ENCODE measurements around the gene LRRC36. TPM values are rescaled to one million over a fixed set of nuclear protein-coding genes. Genes with fewer than 3 reads are reported as not detected.

Gene LRRC36
- total and polyA plus RNA-seq, 2 experiments from 2014 or later: 1.2 TPM; not detected in 1

- no peaks in the 10 kb centered on the region for H3K9me2 ChIP-seq (ENCODE audit: insufficient read depth)
- no peaks in the 10 kb centered on the region for H3F3A ChIP-seq (replicated peaks; ENCODE audit: low read depth)
- H3K79me2 ChIP-seq (replicated peaks; ENCODE audit: insufficient read depth): no peaks in the 10 kb centered on the region
- Mint-ChIP-seq H3K4me3 (no peak overlapping the region), H3K27ac (no peak overlapping the region), H3K27me3 (ENCODE audit: insufficient read depth, low read depth, poor library complexity) (peaks cover 4% of the 10 kb centered on the region), H3K9me3 (no peaks in the 10 kb centered on the region), H3K4me1 (no peaks in the 10 kb centered on the region), H3K36me3 (ENCODE audit: low read depth) (no peaks in the 10 kb centered on the region)
- no peaks in the 10 kb centered on the region for H4K20me1 ChIP-seq (replicated peaks; ENCODE audit: insufficient read depth)
- no peaks in the 10 kb centered on the region for H3K27me3 ChIP-seq (ENCODE audit: insufficient read depth)
- no peak overlapping the region for H3K4me3 ChIP-seq
- DNase-seq (ENCODE audit: low spot score) (no peak), ATAC-seq (no peak)
- H2AFZ ChIP-seq: no peak overlapping the region
- H3K4me1 ChIP-seq (ENCODE audit: insufficient read depth): 0 out of 2 replicates have a peak, but pooled peaks cover 5% of the 10 kb centered on the region
- H3K27ac ChIP-seq (ENCODE audit: low read depth): no peak overlapping the region
- H3K36me3 ChIP-seq (ENCODE audit: insufficient read depth): no peaks in the 10 kb centered on the region
- TF ChIP-seq ETS1 (IDR thresholded peaks at IDR 0.05) (no peak), ZNF462 (CRISPR knock-in tag; IDR thresholded peaks at IDR 0.05) (no peak), STAT1 (IDR thresholded peaks at IDR 0.05; ENCODE audit: unreplicated experiment) (no peak), POLR2AphosphoS5 (IDR thresholded peaks at IDR 0.05; ENCODE audit: low read depth) (no peak), CTCF (conservative IDR thresholded peaks at IDR 0.05; ENCODE audit: low read depth in 2 of 2) (no peak), REST (IDR thresholded peaks at IDR 0.05; ENCODE audit: unreplicated experiment) (no peak), JUNB (IDR thresholded peaks at IDR 0.05; ENCODE audit: unreplicated experiment) (no peak), EZH2phosphoT487 (IDR thresholded peaks at IDR 0.05; ENCODE audit: unreplicated experiment) (no peak), ZNF114 (CRISPR knock-in tag; IDR thresholded peaks at IDR 0.05) (no peak), EZH2 (IDR thresholded peaks at IDR 0.05; ENCODE audit: low read depth, unreplicated experiment) (no peak), ZNF331 (CRISPR knock-in tag; IDR thresholded peaks at IDR 0.05; ENCODE audit: low read depth) (no peak), NANOG (IDR thresholded peaks at IDR 0.05; ENCODE audit: borderline replicate concordance) (no peak), CREB1 (CRISPR knock-in tag; IDR thresholded peaks at IDR 0.05; ENCODE audit: low read depth) (no peak)
- no peak overlapping the region for H3K4me2 ChIP-seq
Observed at GRCh38 chr16:67378642-67379041, 52.0 kb downstream of the LRRC36 start.
